Stimulated activated CD8-positive, alpha-beta memory T cell treated with anti-CD3 and anti-CD28 coated beads, Interleukin-15, amount 100 ng/mL, for 1 hour (primary cell): ENCODE results near the gene TK2.
"Not testable (repeated sequence)": the region's sequence is repeated elsewhere in the genome, so short reads cannot be mapped to it uniquely, and the experiment has no call there.

Experiments
- DNase-seq: peaks from one replicate; pipeline ENCODE4 v3.0.0-alpha.2; 2020; ENCODE audit warnings: low read depth

The TK2 gene

GRCh38 chr16:66519482-66520373 is 30.2 kb downstream of the TK2 start:
- DNase-seq, result no peak

GRCh38 chr16:66517586-66518263 is 32.2 kb downstream of the TK2 start:
- DNase-seq, result no peak

- DNase-seq, result peak; percentile 50
Observed at GRCh38 chr16:66516808-66517585, 32.9 kb downstream of the TK2 start.

- DNase-seq, result no peak
Observed at GRCh38 chr16:66516509-66516807, 33.5 kb downstream of the TK2 start.

- DNase-seq, result no peak
Observed at GRCh38 chr16:66515596-66516508, 34.1 kb downstream of the TK2 start.

- DNase-seq, result not testable (repeated sequence)
Observed at GRCh38 chr16:66514980-66515595, 34.8 kb downstream of the TK2 start.

- not testable (repeated sequence) for DNase-seq
Observed at GRCh38 chr16:66514391-66514790, 35.5 kb downstream of the TK2 start.

GRCh38 chr16:66513111-66513723 is 36.7 kb downstream of the TK2 start:
- no peak for DNase-seq

- DNase-seq, result no peak
Observed at GRCh38 chr16:66512272-66513110, 37.4 kb downstream of the TK2 start.

- DNase-seq, result no peak
Observed at GRCh38 chr16:66511602-66512271, 38.2 kb downstream of the TK2 start.

- DNase-seq, result no peak
Observed at GRCh38 chr16:66510711-66511601, 39.0 kb downstream of the TK2 start.

GRCh38 chr16:66510298-66510697 is 39.6 kb downstream of the TK2 start:
- no peak for DNase-seq

- DNase-seq, result no peak
Observed at GRCh38 chr16:66509576-66509975, 40.3 kb downstream of the TK2 start.

GRCh38 chr16:66508914-66509496 is 40.9 kb downstream of the TK2 start:
- DNase-seq, result no peak

GRCh38 chr16:66508248-66508913 is 41.5 kb downstream of the TK2 start:
- no peak for DNase-seq

GRCh38 chr16:66507731-66508239 is 42.1 kb downstream of the TK2 start:
- DNase-seq, result no peak

GRCh38 chr16:66503612-66504011 is 46.3 kb downstream of the TK2 start:
- no peak for DNase-seq
